Epithelial cell of esophagus (primary cell): ENCODE measurements around the gene TFEB.

ENCODE experiments used
- DNase-seq: peaks from one replicate; pipeline ENCODE4 v3.0.0; 2010; ENCODE audit warnings: low read depth
- H3K4me3 ChIP-seq: 2 replicates; pipeline ENCODE4 v1.5.1; 2011; ENCODE audit warnings: mild to moderate bottlenecking, low read length, control low read depth
- TF ChIP-seq, protein P1 (sequence below): IDR thresholded peaks from 2 replicates; pipeline ENCODE4 v1.5.1; 2011; ENCODE audit warnings: low read depth, mild to moderate bottlenecking, low read length, control low read depth, inconsistent platforms; ENCODE audit not compliant: insufficient read depth; ENCODE audit errors: missing control alignments

TFEB gene

DNA sequence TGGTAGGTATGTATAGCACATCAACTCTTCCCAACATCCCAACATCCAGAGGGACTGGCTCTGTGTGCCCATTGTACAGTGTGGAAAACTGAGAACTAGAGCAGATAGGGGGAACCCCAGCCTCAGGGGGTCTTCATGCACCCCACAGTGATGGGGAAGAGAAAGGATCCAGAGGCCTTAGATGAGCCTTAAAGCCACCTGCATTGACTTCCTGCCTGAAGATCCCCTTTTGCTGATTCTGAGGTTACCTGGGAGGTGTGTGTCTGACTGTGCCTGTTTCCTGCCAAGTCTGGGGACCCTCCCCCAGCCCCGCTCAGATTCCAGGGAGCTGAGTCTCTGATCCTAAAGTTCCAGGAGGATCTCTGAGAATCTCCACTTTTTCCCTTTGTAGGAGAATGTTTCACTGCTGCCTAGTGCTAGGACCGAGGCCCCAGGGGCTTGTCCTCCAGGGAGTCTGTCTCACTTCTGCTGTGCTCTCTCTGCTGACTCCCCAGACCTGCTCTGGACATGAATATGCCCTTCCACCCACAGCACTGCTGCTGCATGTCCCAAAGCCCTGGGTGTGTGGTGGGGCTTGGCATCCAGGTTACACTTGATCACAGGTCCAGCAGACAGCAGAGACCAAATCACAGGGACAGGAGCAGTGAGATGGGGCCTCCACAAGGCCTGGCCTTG lies 24.6 kb upstream of the TFEB start:
- no peak overlapping the region for H3K4me3 ChIP-seq
- no peak for DNase-seq
- TF ChIP-seq, protein P1, sequence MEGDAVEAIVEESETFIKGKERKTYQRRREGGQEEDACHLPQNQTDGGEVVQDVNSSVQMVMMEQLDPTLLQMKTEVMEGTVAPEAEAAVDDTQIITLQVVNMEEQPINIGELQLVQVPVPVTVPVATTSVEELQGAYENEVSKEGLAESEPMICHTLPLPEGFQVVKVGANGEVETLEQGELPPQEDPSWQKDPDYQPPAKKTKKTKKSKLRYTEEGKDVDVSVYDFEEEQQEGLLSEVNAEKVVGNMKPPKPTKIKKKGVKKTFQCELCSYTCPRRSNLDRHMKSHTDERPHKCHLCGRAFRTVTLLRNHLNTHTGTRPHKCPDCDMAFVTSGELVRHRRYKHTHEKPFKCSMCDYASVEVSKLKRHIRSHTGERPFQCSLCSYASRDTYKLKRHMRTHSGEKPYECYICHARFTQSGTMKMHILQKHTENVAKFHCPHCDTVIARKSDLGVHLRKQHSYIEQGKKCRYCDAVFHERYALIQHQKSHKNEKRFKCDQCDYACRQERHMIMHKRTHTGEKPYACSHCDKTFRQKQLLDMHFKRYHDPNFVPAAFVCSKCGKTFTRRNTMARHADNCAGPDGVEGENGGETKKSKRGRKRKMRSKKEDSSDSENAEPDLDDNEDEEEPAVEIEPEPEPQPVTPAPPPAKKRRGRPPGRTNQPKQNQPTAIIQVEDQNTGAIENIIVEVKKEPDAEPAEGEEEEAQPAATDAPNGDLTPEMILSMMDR: no peak

DNA sequence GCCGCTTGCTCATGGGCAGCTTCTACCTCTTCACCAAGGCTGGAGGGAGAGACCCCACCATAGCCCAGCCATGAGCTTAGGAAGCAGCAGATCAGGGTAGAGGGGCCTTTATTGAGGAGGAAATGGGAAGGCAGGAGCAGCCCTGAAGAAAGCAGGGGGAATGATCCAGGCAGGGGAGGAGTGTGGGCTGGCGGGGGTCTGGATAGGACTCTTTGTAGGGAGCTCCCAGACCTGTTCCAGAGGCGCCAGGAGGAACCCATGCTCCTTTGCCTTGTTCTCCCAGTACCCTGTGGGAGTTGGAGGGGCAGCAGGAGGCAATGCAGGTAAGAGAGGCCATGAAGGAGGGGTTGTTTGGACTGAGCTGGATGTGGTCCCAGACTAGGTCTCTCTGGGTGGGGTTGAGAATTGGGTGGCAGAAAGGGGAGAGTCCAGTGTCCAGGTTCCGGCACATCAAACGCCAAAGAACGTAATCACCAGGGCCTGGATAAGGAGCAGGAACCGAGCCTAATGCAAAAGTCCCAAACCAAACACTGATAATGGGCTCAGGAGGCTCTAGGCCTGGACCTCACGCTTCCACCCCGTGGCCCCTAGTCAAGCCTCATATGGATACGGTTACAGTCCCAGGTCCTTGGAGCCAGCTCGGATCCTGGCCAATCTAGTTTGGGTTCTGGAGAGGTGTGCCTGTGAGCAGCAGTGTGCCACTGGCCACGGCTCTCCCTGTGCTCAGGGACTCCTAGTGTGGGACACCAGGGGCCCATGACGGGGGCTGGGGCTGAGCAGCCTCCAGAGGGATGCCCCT lies 23.9 kb upstream of the TFEB start:
- no peak for DNase-seq
- TF ChIP-seq, protein P1: no peak
- no peak overlapping the region for H3K4me3 ChIP-seq

GRCh38 chr6:41758641-41759035 lies 23.2 kb upstream of the TFEB start:
- TF ChIP-seq, protein P1: no peak
- no peak overlapping the region for H3K4me3 ChIP-seq
- DNase-seq: no peak

DNA sequence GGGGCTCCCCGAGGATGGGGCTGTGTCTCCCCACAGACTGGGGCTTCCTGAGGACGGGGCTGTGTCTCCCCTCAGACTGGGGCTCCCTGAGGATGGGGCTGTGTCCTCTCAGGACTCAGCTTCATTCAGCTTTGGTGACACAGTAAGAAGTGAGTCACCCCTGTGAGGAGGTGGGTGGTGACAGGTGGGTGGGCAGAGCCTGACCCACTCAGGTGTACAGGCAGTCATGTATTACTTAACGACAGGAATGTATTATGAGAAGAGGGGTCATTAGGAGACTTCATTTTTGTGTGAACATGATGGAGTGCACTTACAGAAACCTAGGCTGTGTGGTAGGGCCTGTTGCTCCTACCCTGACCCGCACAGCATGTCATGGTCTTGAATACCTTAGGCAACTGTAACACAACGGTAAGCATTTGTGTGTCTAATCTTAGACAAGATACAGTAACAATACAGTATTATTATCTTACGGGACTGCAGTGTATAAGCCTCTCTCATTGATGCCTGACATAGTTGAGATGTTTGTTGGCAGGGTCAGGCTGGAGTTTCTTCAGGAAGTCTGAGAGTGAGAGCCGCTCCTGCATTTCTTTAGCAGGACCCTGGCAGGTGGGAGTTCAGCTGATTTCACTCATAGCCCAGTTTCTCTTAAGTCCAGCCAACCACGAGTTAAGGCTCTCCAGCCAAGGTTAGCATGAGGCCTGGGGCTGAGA lies 22.7 kb upstream of the TFEB start:
- no peak for DNase-seq
- TF ChIP-seq, protein P1: no peak
- H3K4me3 ChIP-seq: no peak overlapping the region

DNA sequence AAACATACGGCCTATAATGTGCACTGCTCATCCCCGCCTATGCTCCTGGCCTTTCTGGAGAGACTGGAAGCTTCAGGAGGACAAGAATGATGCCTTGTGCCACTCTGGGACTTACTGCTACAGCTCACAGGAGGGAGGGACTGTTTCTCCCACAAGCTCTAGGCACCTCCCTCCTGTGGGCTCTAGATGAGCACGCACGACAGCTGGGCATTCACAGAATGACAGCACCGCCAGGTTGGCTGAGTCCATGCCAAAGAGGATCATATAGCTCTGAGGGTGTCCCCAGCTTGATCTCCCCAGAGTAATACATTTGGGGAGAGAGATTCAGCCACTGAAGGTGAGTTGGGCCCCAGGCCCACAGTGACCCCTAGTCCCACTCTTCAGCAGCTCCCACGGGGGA lies 21.9 kb upstream of the TFEB start:
- TF ChIP-seq, protein P1: no peak
- DNase-seq: no peak
- no peak overlapping the region for H3K4me3 ChIP-seq

GRCh38 chr6:41756354-41756753 lies 20.9 kb upstream of the TFEB start:
- no peak for DNase-seq
- TF ChIP-seq, protein P1: no peak
- no peak overlapping the region for H3K4me3 ChIP-seq
